ENCODE results near the gene HS6ST2.

HS6ST2 gene

DNA sequence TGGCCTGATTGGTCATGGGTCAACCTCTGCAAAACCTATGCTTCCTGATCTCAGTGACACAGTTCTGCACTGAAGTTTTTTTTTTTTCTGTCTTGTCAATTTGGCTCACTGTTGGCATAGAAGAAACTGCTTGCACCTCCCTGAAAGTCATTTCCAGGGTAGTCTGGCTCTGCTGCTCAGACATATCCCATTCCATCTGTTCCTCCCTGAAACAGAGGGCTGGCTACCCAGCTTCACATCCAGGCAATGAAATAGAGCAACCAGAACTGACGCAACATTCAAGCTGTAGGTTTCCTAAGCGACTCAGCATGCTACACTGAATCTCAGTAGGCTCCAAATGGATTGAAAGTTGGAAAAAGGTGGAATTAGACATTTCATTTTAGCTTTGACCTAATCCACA is 292.8 kb downstream of the HS6ST2 start:
- no peak for DNase-seq

DNA sequence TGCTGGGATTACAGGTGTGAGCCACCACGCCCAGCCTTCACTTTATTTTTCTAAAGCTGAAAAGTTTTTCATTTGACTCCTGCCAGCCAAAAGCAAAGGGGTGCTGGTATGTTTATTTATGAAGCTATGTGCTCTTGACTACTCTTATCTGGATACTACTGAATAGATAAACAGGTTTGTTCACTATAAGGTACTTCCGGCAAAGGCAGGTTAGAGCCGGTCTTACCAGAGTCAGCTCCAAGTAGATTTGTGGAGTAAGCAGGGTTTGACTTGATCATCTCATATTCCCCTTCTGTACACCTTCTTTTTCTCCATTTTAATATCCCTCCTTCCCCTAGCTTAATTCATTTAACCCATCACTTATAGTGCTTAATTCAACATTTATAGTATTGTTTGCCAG is 294.2 kb downstream of the HS6ST2 start:
- DNase-seq: no peak

DNA sequence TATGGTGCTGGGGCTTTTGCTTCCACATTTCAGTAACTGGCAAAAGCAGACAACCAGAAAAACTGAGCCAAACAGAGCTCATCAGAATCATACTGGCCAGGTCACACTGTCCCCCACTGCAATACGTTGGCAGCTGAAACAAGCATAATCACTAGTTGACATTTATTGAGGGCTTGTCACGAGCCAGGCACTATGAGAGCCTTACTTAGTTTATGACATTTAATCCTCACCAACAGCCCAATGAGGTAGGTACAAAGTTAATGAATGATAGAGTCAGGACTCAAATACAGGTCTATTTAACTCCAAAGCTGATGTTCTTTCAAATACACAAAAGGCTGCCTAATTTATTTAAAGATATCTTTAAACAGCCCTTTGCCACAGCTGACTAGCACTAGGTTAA is 295.6 kb downstream of the HS6ST2 start:
- no peak for DNase-seq

DNA sequence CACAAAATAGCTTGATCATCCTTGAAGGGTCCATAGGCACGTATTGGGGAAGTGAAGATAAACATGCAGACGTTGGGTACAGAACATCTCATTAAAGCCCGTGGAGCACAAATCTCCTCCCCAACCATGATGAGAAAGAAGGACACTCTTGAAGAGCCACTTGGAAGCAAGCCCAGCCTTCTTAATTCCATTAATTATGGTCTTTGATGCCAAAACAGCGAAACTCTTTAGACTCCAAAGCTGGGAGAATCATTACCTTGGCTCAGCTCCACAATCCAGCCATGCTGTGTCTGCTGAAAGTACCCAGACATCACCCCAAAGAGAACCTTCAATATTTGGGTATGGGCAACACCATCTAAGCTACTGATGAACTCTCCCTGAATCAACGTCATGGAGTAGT is 300.6 kb downstream of the HS6ST2 start:
- DNase-seq: no peak

DNA sequence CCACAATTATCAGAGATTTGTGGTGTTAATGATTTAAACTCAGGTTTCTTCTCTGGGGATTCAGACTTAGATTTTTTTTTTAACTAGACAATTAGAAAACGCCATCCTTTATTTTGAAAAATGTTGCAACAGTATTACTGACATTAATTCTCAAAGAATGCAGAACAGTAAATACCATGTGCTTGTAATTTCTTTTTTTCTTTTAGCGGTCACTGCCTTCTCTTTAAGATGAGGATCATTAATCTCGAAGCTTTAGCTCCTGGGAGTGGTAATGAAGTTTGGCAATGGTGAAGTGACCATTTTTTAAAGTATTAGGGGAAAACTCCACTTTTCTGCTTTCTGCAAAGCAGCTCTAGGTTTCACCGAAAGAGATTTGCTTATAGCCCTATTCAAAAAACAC is 305.6 kb downstream of the HS6ST2 start:
- no peak for DNase-seq

DNA sequence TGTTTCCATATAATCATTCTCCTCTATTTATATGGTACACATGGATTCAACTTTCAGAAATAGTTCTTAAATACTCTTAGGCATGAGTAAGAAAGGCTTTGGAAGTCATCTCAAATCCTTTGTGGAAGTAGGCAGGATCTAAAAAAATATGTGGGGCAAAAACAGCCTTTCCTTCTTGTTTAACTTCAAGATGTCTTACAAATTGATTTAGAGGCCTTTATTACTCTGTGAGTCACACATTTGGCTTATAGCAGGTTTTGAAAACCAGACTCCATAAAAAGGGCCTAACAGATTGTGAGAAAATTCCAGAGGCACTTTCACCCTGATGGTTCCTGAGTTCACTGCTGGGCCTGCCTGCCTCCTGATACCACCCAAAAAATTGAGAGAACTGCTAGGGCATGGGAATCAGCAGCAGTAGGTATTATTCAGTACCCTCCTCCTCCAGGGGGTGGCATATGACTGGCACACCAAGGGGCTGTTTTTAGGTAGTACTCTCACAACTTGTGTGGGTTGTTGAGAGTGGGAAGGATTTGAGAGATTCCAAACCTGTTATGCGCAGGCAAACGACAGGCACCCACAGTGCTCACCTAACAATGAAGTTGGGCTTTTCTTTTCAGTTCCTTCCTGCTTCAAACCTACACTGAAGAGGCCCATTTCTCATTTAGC is 306.9 kb downstream of the HS6ST2 start:
- DNase-seq: no peak

DNA sequence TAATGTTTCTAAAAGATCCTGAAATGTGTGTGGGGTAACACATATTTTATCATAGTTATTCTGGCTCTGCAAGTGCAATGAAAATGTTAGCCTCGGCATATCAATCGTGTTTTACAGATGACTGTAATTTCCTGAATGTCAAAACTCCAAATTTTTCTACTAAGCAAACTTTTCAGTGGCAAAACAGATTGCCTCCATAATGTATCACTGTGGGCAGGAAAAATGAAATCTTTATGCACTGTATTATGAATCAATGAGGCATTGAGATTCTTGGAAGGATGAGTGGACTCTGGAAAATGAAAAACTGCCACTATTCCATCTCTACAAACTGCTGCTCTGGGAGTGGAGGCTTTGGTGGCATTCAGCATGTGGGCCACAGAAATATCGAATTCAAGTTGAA is 309.5 kb downstream of the HS6ST2 start:
- DNase-seq: no peak

DNA sequence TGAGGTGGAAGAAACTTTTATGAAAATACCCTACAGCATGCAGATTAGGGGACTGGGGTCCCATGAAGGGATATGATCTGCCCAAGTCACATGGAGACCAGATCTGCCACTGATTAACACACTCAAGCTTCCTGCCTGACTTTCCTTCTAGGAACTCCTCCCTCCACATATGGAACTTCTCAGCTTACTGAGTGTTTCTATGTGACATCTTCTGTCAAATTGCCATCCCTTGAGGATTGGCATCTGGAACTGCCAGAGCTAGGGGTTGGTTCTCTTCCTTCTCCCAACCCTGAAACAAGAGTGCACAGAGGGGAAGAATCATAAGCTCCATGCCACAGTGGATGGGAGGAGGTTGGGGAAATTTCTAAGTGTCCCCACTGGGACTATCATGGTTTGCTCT is 319.0 kb downstream of the HS6ST2 start:
- no peak for DNase-seq

DNA sequence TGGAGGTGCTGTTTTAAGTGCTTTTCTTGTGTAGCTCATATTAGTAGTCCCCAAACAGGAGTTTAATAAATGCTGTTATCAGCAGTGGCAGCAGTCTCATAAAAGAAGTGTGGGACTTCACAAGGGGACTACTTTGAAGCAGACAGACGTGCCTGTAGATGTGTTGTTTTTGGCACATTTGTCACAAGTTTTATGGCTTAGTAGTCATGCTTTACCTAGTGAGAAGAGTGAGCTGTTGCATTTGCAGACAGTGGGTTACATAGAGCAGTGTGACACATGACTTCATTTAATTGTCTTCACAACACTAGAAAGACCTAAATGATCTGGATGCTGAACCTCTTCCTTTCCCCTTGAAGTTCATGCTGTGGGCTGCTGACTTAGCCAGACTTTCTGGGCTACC is 320.1 kb downstream of the HS6ST2 start:
- DNase-seq: no peak

DNA sequence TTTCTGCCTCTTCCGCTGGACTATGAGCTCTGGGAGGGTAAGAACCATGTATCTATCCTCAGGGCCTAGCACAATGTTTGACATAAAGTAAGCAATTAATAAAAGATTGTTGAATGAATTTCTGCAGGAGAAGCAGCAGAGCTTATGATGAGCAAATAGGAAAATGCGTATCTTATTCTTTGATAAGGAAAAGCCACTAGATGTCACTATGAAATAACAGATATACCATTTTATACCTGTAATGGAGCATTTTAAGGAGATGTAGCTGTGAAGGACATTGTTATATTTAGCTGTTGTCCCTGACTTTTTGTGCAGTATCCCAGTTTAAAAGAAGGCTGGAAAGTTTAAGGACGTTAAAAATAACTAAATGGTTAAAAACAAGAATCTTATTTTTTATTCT is 322.3 kb downstream of the HS6ST2 start:
- no peak for DNase-seq

DNA sequence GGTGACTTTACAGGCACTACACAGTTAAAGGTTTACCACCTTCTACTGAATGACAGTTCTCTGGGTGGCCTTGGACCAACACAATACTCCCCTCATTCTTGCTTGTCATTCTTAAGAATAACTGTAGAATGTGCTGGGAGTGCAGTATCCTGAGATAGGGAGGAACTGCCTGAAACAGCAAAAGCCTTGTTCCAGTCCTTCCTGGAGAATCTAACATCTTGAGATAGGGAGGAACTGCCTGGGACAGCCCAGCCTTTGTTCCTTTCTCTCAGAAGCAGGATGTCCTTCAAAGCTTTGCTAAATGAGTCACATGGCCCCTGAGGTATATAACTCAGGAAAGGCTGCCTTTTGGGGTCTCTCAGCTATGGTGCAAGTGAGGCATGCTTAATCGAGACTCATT is 323.9 kb downstream of the HS6ST2 start:
- DNase-seq: no peak

DNA sequence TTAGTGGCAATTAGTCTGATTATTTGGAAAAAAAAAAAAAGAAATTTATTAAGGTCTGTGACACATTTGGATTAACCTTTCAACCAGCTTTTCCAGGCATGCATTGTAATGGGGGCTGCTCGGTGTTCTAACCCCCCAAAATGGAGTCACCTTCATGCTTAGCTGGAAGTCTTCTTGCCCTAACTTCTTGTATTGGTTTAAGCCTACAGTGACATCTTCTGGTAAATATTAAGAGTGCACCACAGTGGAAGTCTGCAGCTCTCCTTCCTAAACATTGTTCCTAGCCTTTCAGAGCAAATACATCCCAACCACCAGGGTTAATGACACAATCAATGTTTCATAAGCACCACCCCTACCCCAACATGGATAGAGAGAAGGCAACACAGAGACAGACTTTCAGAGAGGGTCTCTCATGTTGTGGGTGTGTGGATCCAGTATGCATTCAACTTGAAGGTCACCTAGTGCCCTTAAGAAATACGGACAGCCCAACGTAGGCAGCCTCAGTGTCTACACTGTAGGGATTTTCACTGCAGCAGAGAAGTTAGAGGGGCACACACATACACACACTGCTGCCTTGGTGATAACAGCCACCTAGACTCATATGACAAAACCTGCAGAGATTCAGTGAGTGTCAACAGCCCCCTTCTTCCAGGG is 326.7 kb downstream of the HS6ST2 start:
- peak; percentile 13 for DNase-seq

DNA sequence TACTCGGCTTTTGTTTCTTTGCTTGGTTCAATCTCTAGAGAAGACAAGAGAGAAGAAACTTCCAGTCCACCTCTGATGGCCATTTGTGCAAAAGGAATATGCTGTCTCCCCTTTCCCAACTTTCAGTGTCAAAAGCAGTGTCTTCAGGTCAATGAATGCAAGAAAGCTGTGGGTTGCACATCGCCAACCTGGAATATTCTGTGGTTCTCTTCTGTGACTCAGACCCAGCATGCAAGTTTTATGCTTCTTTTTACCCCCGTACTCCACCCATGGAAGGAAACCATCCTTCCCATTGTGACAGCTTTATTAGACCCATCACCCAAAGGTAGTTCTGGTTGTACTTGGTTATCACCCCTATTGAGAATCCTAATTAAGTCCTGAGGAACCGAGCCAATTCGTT is 334.0 kb downstream of the HS6ST2 start:
- DNase-seq: no peak

DNA sequence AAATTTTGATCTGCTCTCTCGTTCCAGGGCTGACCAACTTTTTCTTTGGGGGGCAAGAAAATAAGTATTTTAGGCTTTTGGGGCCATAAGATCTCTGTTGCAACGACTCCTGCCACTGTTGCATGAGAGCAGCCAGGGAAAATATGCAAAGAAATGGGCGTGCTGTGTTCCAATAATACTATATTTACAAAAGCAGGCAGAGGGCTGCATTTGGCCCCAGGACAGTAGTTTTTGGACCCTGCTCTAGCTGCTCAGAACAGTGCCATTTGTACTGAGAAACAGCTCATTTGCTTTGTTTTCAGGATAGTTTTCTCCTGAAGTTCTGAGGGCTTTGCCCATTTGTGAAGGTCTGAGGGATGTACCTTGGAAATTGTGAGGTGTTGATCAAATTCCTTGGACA is 334.5 kb downstream of the HS6ST2 start:
- no peak for DNase-seq

DNA sequence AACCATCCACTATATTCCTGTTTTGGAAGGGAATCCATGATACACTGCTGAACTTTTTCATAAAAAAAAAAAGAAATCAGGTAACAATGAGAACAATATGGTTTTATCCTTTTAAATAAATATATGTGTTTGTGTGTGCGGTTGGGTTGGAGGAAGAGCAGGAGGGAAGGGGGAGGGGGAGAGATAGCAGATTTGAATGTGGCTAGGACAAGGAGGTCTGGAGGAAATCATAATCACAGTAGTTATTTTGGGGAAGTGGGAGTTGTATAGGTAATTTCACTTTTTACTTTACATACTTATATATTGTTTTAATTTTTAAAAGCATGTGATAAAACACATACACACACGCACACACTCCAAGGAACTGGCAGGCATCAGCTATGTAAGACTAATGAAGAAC is 335.1 kb downstream of the HS6ST2 start:
- DNase-seq: no peak

DNA sequence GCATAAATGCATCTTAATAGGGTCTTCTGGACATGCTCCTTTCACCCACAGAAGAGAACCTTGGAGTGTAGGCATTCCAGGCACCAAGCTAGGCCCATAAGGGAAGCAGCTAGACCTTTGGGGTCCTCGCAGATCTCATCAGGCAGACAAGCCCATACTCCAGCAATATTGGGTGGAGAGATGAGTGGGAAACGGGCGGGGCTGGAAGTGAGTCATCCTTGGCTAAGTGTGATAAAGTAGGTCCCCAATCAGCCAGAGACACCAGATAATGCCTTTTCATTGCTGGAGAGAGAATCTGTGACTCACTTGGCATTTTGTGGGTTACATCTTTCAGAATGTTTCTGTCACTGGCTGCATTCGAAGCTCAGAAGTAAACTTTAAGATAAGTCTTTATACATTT is 336.3 kb downstream of the HS6ST2 start:
- DNase-seq: no peak

DNA sequence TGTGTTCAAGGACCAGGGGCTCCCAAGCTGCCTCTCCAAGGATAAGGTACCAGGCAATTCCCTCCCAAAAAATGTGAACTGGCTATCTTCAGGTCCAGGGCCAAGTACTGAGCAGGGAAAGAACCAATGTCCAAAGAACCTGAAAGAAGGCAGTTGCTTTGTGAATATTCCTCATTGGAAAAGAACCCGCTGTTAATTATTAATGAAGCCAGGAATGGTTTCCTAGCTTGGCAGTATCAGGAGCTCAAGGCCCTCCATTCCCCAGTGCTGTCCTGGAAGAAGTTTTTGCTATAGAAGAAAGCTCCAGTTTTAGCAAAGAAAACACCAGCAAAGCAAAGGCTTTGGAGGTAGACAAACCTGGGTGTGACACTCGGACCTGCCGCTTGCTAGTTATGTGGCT is 339.6 kb downstream of the HS6ST2 start:
- DNase-seq: no peak

DNA sequence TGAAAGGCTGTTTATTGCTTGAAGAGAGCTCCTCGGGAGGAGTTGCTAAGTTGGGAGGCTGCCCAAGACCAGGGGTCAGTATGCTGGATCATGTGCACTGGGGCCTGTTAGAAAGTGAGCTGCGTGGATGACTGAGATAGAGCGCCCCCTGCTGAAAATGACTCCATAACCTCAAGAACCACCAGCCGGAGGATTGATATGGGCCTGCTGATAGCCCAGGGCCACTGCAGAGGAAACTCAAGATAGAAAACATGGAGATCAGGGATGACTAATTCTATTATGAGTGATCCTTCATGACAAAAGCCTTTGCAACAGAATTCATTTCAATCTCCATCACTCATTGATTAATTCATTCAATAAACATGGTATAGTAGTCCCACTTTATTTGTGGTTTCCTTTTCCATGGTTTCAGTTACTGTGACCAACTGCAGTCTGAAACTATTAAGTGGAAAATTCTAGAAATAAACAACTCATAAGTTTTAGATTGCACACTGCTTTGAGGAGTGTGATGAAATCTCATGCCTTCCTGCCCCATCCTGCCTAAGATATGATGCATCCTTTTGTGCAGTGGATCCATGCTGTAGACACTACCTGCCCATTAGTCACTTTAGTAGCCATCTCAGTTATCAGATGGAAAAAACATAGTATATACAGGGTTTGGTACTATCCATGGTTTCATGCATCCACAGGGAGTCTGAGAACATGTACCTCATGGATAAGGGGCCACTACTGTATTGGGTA is 342.9 kb downstream of the HS6ST2 start:
- peak; percentile 27 for DNase-seq

DNA sequence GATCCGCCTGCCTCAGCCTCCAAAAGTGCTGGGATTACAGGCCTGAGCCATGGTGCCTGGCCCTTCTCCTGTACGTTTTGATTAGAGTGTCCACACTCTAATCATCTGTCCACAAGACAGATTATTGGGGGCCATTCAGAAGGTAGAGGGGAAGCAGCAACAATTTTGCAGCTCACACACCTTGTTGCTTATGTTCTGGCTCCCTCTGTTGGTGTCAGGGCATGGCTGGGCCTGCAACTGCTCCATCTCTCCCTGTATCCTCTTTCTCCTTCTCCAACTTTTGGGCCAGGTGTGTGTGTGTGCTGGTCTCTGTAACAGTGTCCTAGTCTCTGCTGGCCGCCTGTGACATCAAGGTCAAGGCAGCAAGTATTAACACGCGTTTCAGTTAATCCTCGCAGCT is 344.1 kb downstream of the HS6ST2 start:
- peak; percentile 36 for DNase-seq

DNA sequence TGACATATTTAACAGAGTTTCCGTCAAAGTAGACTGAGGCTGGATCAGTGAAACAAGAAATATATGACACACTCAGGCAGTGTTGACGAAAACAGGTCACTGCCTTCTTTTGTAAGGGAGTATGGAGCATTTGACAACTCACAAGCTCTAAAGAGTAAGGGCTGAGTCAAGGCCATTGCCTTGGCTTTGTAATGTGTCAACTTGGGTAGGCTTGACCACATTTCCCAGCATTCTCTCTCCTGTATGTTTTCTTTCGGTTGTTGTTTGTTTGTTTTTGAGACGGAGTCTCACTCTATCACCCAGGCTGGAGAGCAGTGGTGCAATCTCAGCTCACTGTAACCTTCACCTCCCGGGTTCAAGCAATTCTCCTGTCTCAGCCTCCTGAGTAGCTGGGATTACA is 344.6 kb downstream of the HS6ST2 start:
- no peak for DNase-seq

DNA sequence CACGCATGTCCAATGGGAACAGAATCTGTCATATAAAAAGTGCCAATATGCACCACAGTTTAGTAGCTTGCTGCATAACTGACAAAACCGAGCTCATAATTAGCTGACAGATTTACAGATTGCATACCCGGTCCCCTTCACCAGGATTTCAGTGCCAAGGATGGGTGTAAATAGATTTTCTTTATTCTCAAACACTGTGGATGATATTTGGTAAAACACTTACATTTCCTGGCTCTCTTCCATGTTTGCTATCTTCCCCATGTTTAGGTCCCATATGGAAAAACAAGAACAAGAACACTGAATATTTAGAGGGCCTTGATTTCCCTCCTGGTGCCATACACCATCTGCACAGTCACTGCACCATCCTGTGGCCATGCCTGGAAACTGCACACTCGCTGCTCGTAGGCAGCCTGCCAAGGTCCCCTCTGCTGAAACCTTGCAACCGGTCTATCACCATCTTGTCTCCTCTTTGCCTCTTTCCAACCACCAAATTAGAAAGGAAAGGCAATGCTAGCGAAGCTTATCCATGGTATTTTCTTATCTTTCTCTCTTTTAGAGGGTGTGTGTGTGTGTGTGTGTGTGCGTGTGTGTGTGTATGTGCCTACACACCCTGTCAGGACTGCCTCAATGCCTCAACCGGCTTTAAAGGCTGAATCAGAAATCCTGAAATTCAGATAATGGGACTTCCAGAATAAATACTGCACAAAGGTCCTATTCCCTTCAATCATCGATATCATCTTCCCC is 345.4 kb downstream of the HS6ST2 start:
- DNase-seq: peak; percentile 62

DNA sequence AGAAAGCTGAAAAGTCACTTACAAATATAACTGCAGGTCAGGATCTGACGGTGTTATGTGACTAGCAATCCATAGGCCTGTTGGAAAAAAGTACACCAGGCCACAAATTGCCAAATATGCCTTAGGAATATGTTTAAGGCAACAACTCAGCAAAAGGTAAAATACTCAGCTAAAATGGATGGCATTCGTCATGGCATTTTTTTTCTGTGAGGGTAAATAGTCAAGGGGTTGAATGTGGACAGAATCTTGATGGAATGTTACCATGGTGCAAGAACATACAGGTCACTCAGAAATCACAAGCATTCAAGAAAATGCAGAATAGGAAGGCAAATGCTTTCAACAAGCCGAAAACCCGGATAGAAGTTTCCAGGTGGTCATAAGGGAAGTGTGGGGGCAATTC is 347.9 kb downstream of the HS6ST2 start:
- DNase-seq: no peak

DNA sequence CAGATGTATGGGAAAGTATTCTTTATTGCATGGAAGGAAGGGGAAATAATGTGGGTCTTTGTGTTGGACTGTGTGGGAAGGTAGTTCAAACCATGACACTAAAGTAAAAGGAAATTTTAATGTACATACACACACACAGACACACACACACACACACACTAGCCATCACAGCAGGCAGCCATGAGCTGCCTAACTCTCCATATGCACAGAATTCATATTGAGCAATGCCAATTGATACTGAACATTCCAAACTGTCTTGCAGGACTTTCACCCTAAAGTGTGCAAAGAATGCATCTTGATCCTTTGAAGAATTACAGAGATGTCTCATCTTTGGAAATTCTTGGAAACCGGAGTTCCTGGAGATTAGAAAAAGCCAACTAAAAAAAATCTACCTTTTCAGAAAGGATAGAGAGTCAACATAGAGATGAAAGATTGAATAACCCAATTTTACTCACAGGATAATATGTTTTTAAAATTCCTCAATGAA is 349.0 kb downstream of the HS6ST2 start:
- DNase-seq: no peak
